Loucy (cell line): ENCODE measurements around the gene EMC6.
A peak's percentile ranks its signal among the peaks of the same experiment; 100 is the strongest.
"Not testable (repeated sequence)": the region's sequence is repeated elsewhere in the genome, so short reads cannot be mapped to it uniquely, and the experiment has no call there.

Source experiments
- H2AFZ ChIP-seq: fragments of 200-600 bp; sonication (generic); 2 replicates; pipeline ENCODE4 v1.6.0; 2016; ENCODE audit warnings: antibody characterized with exemption, mild to moderate bottlenecking, low read length, moderate library complexity
- H3F3A ChIP-seq: fragments of 200-600 bp; 2 replicates; pipeline ENCODE4 v1.6.0; 2016; ENCODE audit warnings: antibody characterized with exemption, low read depth, mild to moderate bottlenecking
- H3K27me3 ChIP-seq: fragments of 200-600 bp; sonication (generic); 2 replicates; pipeline ENCODE4 v1.6.1; 2014; ENCODE audit warnings: low read length, mild to moderate bottlenecking; ENCODE audit not compliant: insufficient read depth, poor library complexity, severe bottlenecking
- H3K36me3 ChIP-seq: fragments of 200-600 bp; sonication (generic); 2 replicates; pipeline ENCODE4 v1.6.1; 2016; ENCODE audit warnings: low read length; ENCODE audit not compliant: insufficient read depth
- H3K4me1 ChIP-seq: fragments of 200-600 bp; sonication (generic); 2 replicates; pipeline ENCODE4 v1.5.1; 2014; ENCODE audit warnings: low read length, mild to moderate bottlenecking; ENCODE audit not compliant: insufficient read depth, poor library complexity, severe bottlenecking
- H3K4me2 ChIP-seq: fragments of 200-600 bp; sonication (generic); 2 replicates; pipeline ENCODE4 v1.6.0; 2014; ENCODE audit warnings: antibody characterized with exemption, low read length, low read depth, mild to moderate bottlenecking; ENCODE audit not compliant: poor library complexity, severe bottlenecking
- H3K4me3 ChIP-seq: fragments of 200-600 bp; sonication (generic); 2 replicates; pipeline ENCODE4 v1.5.1; 2014; ENCODE audit warnings: low read length, mild to moderate bottlenecking, mixed read lengths; ENCODE audit not compliant: poor library complexity, severe bottlenecking
- H3K79me2 ChIP-seq: fragments of 200-600 bp; sonication (generic); 2 replicates; pipeline ENCODE4 v1.6.1; 2014; ENCODE audit warnings: low read length; ENCODE audit not compliant: insufficient read depth
- H3K9ac ChIP-seq: fragments of 200-600 bp; sonication (generic); 2 replicates; pipeline ENCODE4 v1.6.0; 2014; ENCODE audit warnings: mild to moderate bottlenecking, low read depth, low read length, moderate library complexity; ENCODE audit not compliant: poor library complexity, severe bottlenecking
- H3K9me2 ChIP-seq: fragments of 200-600 bp; sonication (generic); replicated peaks from 2 replicates; pipeline ENCODE4 v1.6.1; 2016; ENCODE audit warnings: low read depth, low read length, mixed read lengths
- H3K9me3 ChIP-seq: fragments of 200-600 bp; sonication (generic); 2 replicates; pipeline ENCODE4 v1.6.1; 2014; ENCODE audit warnings: mild to moderate bottlenecking, antibody characterized with exemption, low read length, low read depth; ENCODE audit not compliant: insufficient read depth
- H4K20me1 ChIP-seq: fragments of 200-600 bp; sonication (generic); 2 replicates; pipeline ENCODE4 v1.6.0; 2014; ENCODE audit warnings: antibody characterized with exemption, low read length, mild to moderate bottlenecking; ENCODE audit not compliant: insufficient read depth, poor library complexity, severe bottlenecking
- EZH2phosphoT487 ChIP-seq: fragments of 200-600 bp; IDR thresholded peaks from 2 replicates; pipeline ENCODE4 v1.6.1; 2018; ENCODE audit warnings: antibody characterized with exemption, mild to moderate bottlenecking, moderate library complexity, borderline replicate concordance
- TF ChIP-seq, protein P1 (sequence below): fragments of 200-600 bp; sonication (generic); conservative IDR thresholded peaks from 2 replicates; pipeline ENCODE4 v1.5.1; 2014; ENCODE audit warnings: mild to moderate bottlenecking, antibody characterized with exemption, low read length

EMC6 gene

GRCh38 chr17:3704931-3705717 is 36.5 kb downstream of the EMC6 start:
- no peak overlapping the region for H3K4me3 ChIP-seq
- H3K4me1 ChIP-seq: no peaks in the 10 kb centered on the region
- no peak for TF ChIP-seq EZH2phosphoT487
- TF ChIP-seq, protein P1, sequence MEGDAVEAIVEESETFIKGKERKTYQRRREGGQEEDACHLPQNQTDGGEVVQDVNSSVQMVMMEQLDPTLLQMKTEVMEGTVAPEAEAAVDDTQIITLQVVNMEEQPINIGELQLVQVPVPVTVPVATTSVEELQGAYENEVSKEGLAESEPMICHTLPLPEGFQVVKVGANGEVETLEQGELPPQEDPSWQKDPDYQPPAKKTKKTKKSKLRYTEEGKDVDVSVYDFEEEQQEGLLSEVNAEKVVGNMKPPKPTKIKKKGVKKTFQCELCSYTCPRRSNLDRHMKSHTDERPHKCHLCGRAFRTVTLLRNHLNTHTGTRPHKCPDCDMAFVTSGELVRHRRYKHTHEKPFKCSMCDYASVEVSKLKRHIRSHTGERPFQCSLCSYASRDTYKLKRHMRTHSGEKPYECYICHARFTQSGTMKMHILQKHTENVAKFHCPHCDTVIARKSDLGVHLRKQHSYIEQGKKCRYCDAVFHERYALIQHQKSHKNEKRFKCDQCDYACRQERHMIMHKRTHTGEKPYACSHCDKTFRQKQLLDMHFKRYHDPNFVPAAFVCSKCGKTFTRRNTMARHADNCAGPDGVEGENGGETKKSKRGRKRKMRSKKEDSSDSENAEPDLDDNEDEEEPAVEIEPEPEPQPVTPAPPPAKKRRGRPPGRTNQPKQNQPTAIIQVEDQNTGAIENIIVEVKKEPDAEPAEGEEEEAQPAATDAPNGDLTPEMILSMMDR: no peak
- no peaks in the 10 kb centered on the region for H3K27me3 ChIP-seq
- H4K20me1 ChIP-seq: no peaks in the 10 kb centered on the region
- no peak overlapping the region for H3K9ac ChIP-seq
- no peaks in the 10 kb centered on the region for H3K9me2 ChIP-seq
- no peaks in the 10 kb centered on the region for H3K36me3 ChIP-seq
- no peaks in the 10 kb centered on the region for H3F3A ChIP-seq
- H3K79me2 ChIP-seq: no peaks in the 10 kb centered on the region
- no peaks in the 10 kb centered on the region for H3K9me3 ChIP-seq
- H2AFZ ChIP-seq: no peak overlapping the region
- H3K4me2 ChIP-seq: no peak overlapping the region

- not testable (repeated sequence) for H3K36me3 ChIP-seq, H3K9me3 ChIP-seq, H3K4me2 ChIP-seq, H2AFZ ChIP-seq, H3K4me3 ChIP-seq, H3K27me3 ChIP-seq, H3K9me2 ChIP-seq, H4K20me1 ChIP-seq, H3K79me2 ChIP-seq, H3F3A ChIP-seq, H3K4me1 ChIP-seq, H3K9ac ChIP-seq
Observed at GRCh38 chr17:3705718-3705984, 37.0 kb downstream of the EMC6 start.

- no peak overlapping the region for H3K4me3 ChIP-seq
- H3K79me2 ChIP-seq: 0 out of 2 replicates have a peak, but pooled peaks cover 4% of the 10 kb centered on the region
- TF ChIP-seq EZH2phosphoT487: no peak
- TF ChIP-seq, protein P1: no peak
- H3K4me2 ChIP-seq: no peak overlapping the region
- no peaks in the 10 kb centered on the region for H3K9me3 ChIP-seq
- H4K20me1 ChIP-seq: no peaks in the 10 kb centered on the region
- 0 out of 2 replicates have a peak, but pooled peaks cover 2% of the 10 kb centered on the region for H3K36me3 ChIP-seq
- no peak overlapping the region for H2AFZ ChIP-seq
- H3F3A ChIP-seq: peaks cover 18% of the 10 kb centered on the region; the same call in 1 of the 2 replicates
- H3K27me3 ChIP-seq: no peaks in the 10 kb centered on the region
- H3K9me2 ChIP-seq: no peaks in the 10 kb centered on the region
- peaks cover 29% of the 10 kb centered on the region for H3K4me1 ChIP-seq
- no peak overlapping the region for H3K9ac ChIP-seq
Observed at GRCh38 chr17:3708366-3708765, 39.8 kb downstream of the EMC6 start.

DNA sequence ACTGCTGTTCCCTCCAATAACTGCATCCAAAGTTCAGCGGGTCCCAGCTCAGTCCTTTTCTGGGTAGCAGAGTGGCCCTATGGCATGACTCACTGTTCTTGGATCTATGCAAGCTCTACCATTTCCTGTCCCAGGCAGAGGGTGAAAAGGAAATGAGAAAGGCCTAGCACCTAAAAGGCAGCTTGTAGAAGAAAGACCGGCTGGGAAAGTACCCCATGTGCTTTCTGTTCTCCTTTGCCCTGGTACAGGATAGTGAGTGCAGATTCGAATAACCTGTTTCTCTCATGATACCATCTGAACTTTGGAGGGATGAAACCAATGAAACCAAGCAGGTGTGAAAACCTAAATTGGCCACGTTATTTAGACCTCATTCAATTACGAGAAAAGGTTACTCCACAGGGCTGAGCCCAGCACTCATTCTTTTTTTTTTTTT is 42.4 kb downstream of the EMC6 start:
- no peaks in the 10 kb centered on the region for H3K9me2 ChIP-seq
- 0 out of 2 replicates have a peak, but pooled peaks cover 4% of the 10 kb centered on the region for H3K79me2 ChIP-seq
- H3K4me3 ChIP-seq: peak overlapping the region; percentile 40
- H3K9ac ChIP-seq: peak overlapping the region; percentile 74
- H3K4me1 ChIP-seq: peaks cover 44% of the 10 kb centered on the region
- peak overlapping the region; percentile 56 for H3K4me2 ChIP-seq
- peak overlapping the region; percentile 47; the same call in 1 of the 2 replicates for H2AFZ ChIP-seq
- H4K20me1 ChIP-seq: no peaks in the 10 kb centered on the region
- H3K9me3 ChIP-seq: no peaks in the 10 kb centered on the region
- H3F3A ChIP-seq: peaks cover 18% of the 10 kb centered on the region; the same call in 1 of the 2 replicates
- peaks cover 12% of the 10 kb centered on the region; the same call in 1 of the 2 replicates for H3K36me3 ChIP-seq
- no peaks in the 10 kb centered on the region for H3K27me3 ChIP-seq
- TF ChIP-seq EZH2phosphoT487: no peak
- TF ChIP-seq, protein P1: no peak
